HepG2 (cell line): ENCODE data around the gene PPA1. TPM values are rescaled to one million over a fixed set of nuclear protein-coding genes. Genes with fewer than 3 reads are reported as not detected.

ENCODE experiments used
- ATAC-seq: fragments of 200-7000 bp; cut with Tn5 transposase; 3 replicates; pipeline ENCODE4 v1.9.1; 2020; ENCODE audit warnings: mild to moderate bottlenecking, moderate library complexity
- BruUV-seq: library from RNA; stranded (reverse); fragments of 400-500 nt; replicated peaks from 2 replicates; lab custom pipeline; 2021; lab: Mats Ljungman, UMichigan
- CTCF ChIA-PET: fragments of 300-600 bp; formaldehyde crosslinking; extraction: SDS; loops from one replicate; lab custom pipeline; 2021; ENCODE audit warnings: low total read pairs, inconsistent platforms, low intra/inter-chr PET ratio; lab: Yijun Ruan, JAX
- POLR2A ChIA-PET: fragments of 350-600 bp; sonication (Branson Sonifier 250); formaldehyde crosslinking; loops from one replicate; lab custom pipeline; 2020; ENCODE audit warnings: antibody characterized with exemption, inconsistent platforms; lab: Yijun Ruan, JAX
- DNase-seq: peaks from one replicate; pipeline ENCODE4 v3.0.0-alpha.2; 2015; ENCODE audit warnings: low spot score
- FAIRE-seq: peaks from 3 replicates; lab custom pipeline; 2011; peaks lifted over from hg19 to GRCh38; lab: Jason Lieb, UNC
- H2AFZ ChIP-seq: one replicate; pipeline ENCODE4 v1.6.1; 2011; ENCODE audit warnings: low read length, inconsistent platforms
- H3K27ac ChIP-seq: fragments of 300-600 bp; 3 replicates; pipeline ENCODE4 v1.8.0; 2011; ENCODE audit warnings: mixed run types, mild to moderate bottlenecking, mixed read lengths, low read length, inconsistent platforms; ENCODE audit not compliant: insufficient read depth; ENCODE audit errors: extremely low read length
- H3K27me3 ChIP-seq, 2 experiments: fragments of 200-600 bp in 1 of 2; 2 replicates in 1 of 2; 3 replicates in 1 of 2; pipeline versions ENCODE4 v1.6.0 to v1.8.0; 2011; ENCODE audit warnings: low read length in 2 of 2, mild to moderate bottlenecking in 2 of 2, moderate library complexity in 2 of 2, inconsistent platforms in 1 of 2; ENCODE audit not compliant: insufficient read depth in 2 of 2, control insufficient read depth in 1 of 2
- H3K36me3 ChIP-seq, 2 experiments: fragments of 200-600 bp in 1 of 2; replicated peaks in 1 of 2; 2 replicates in 1 of 2; 3 replicates in 1 of 2; pipeline versions ENCODE4 v1.5.1 to v1.8.0; 2011; ENCODE audit warnings: low read length in 2 of 2, inconsistent platforms in 1 of 2; ENCODE audit not compliant: insufficient read depth in 2 of 2, control insufficient read depth in 1 of 2
- H3K4me1 ChIP-seq: 2 replicates; pipeline ENCODE4 v1.5.1; 2012; ENCODE audit warnings: low read length, inconsistent platforms; ENCODE audit not compliant: insufficient read depth
- H3K4me2 ChIP-seq: 2 replicates; pipeline ENCODE4 v1.6.0; 2011; ENCODE audit warnings: low read depth, low read length, inconsistent platforms
- H3K4me3 ChIP-seq, 3 experiments: fragments of 200-600 bp in 1 of 3; sonication (generic), shearing (Covaris generic) in 1 of 3; replicated peaks in 1 of 3; 2 replicates each; pipeline ENCODE4 v1.5.1; 2011 to 2016; ENCODE audit warnings: low read length in 3 of 3, inconsistent platforms in 2 of 3, low read depth in 2 of 3, mild to moderate bottlenecking in 2 of 3, control low read depth in 1 of 3, mixed read lengths in 1 of 3; ENCODE audit not compliant: insufficient read depth in 1 of 3
- H3K79me2 ChIP-seq: one replicate; pipeline ENCODE4 v1.6.1; 2011; ENCODE audit warnings: low read length, inconsistent platforms; ENCODE audit not compliant: insufficient read depth
- H3K9ac ChIP-seq: 2 replicates; pipeline ENCODE4 v1.6.0; 2011; ENCODE audit warnings: mild to moderate bottlenecking, low read depth, low read length, inconsistent platforms; ENCODE audit not compliant: insufficient read depth
- H3K9me3 ChIP-seq: 2 replicates; pipeline ENCODE4 v1.5.1; 2012; ENCODE audit warnings: mild to moderate bottlenecking, low read length
- H4K20me1 ChIP-seq: 2 replicates; pipeline ENCODE4 v1.6.0; 2011; ENCODE audit warnings: inconsistent platforms, mild to moderate bottlenecking, low read length, moderate library complexity; ENCODE audit not compliant: insufficient read depth
- ATF6 ChIP-seq: sonication (generic); formaldehyde crosslinking; conservative IDR thresholded peaks from 2 replicates; pipeline ENCODE4 v1.4.0; 2020; ENCODE audit warnings: missing genetic modification reagents
- ESRRA ChIP-seq: sonication (generic); formaldehyde crosslinking; IDR thresholded peaks from 2 replicates; pipeline ENCODE4 v1.5.1; 2020; ENCODE audit warnings: mild to moderate bottlenecking, low read depth, missing genetic modification reagents
- HOXA5 ChIP-seq: sonication (generic); formaldehyde crosslinking; IDR thresholded peaks from 2 replicates; pipeline ENCODE4 v1.4.0; 2020; ENCODE audit warnings: missing genetic modification reagents
- MED1 ChIP-seq: sonication (generic); formaldehyde crosslinking; IDR thresholded peaks from 2 replicates; pipeline ENCODE4 v1.4.0; 2020; ENCODE audit warnings: missing genetic modification reagents
- MEF2D ChIP-seq: sonication (generic); formaldehyde crosslinking; IDR thresholded peaks from 2 replicates; pipeline ENCODE4 v1.5.1; 2020; ENCODE audit warnings: mild to moderate bottlenecking, missing genetic modification reagents
- PRDM15 ChIP-seq: sonication (generic); formaldehyde crosslinking; IDR thresholded peaks from 2 replicates; pipeline ENCODE4 v1.4.0; 2020; ENCODE audit warnings: missing genetic modification reagents
- RFX3 ChIP-seq: IDR thresholded peaks from 2 replicates; pipeline ENCODE4 v1.6.1; 2016; ENCODE audit warnings: missing biosample characterization, missing genetic modification reagents
- ZNF160 ChIP-seq: sonication (generic); formaldehyde crosslinking; IDR thresholded peaks from 2 replicates; pipeline ENCODE4 v1.8.0; 2022; ENCODE audit warnings: mild to moderate bottlenecking, inconsistent platforms, missing genetic modification reagents
- ZNF225 ChIP-seq: sonication (generic); formaldehyde crosslinking; IDR thresholded peaks from 2 replicates; pipeline ENCODE4 v1.4.0; 2020; ENCODE audit warnings: mild to moderate bottlenecking, missing genetic modification reagents
- ZNF513 ChIP-seq: sonication (generic); formaldehyde crosslinking; conservative IDR thresholded peaks from 2 replicates; pipeline ENCODE4 v1.5.0; 2020; ENCODE audit warnings: missing genetic modification reagents
- ZNF549 ChIP-seq: sonication (generic); formaldehyde crosslinking; IDR thresholded peaks from 2 replicates; pipeline ENCODE4 v1.5.0; 2020; ENCODE audit warnings: missing genetic modification reagents
- ZNF839 ChIP-seq: sonication (generic); formaldehyde crosslinking; IDR thresholded peaks from 2 replicates; pipeline ENCODE4 v1.4.0; 2020; ENCODE audit warnings: missing genetic modification reagents, mild to moderate bottlenecking, borderline replicate concordance
- WGBS: methylation state at CpG from one replicate; pipeline ENCODE4 v1.1.6; 2017; ENCODE audit warnings: low lambda C conversion rate; 5-methylcytosine and 5-hydroxymethylcytosine counted together
- in situ Hi-C: cut with HindIII; loops from 2 replicates; pipeline ENCODE4 v1.10.0; 2017; ENCODE audit warnings: low pct_unique_long_range_greater_than_20kb; ENCODE audit not compliant: extremely low pct_ligation_motif_present
- intact Hi-C: fragments of 100-400 bp; cut with micrococcal nuclease; formaldehyde crosslinking; loops from one replicate; pipeline ENCODE4 v1.10.0; 2022; ENCODE audit not compliant: unreplicated experiment
- polyA plus RNA-seq, 8 experiments: library from polyadenylated mRNA; depleted of rRNA in 3 of 8; stranded (reverse) in 7 of 8; unstranded in 1 of 8; fragments of >200 nt; fragmentation: Illumina TruSeq in 4 of 8; extraction: Trizol in 4 of 8; gene quantifications; 2 replicates each; pipeline versions ENCODE4 v1.2.1 to v1.2.3, GENCODE V29; 2011 to 2016; ENCODE audit warnings: low read depth in 4 of 8, missing spikeins in 1 of 8, mixed read lengths in 1 of 8; ENCODE audit not compliant: insufficient read depth in 1 of 8
- total RNA-seq, 5 experiments: library from RNA; depleted of rRNA; stranded (reverse); fragments of >200 nt; fragmentation: Illumina TruSeq; extraction: Trizol; gene quantifications; 2 replicates each; pipeline ENCODE4 v1.2.3, GENCODE V29; 2016; ENCODE audit warnings: low read depth in 1 of 5

PPA1 gene
- total and polyA plus RNA-seq, 2 of the 13 experiments (the other 11 are each of a cell fraction or from before 2014, with no cell fraction given), result 136 to 250 TPM

- Histone ChIP-seq H3K4me1 (peaks cover 9% of the 10 kb centered on the region), H3K9me3 (no peaks in the 10 kb centered on the region), H4K20me1 (no peaks in the 10 kb centered on the region), H3K79me2 (no peaks in the 10 kb centered on the region), H2AFZ (no peak overlapping the region), H3K27me3 (no peaks in the 10 kb centered on the region; a peak in 1 of 5 replicates), H3K4me3 (no peak overlapping the region), H3K27ac (no peak overlapping the region), H3K9ac (no peak overlapping the region), H3K36me3 (no peaks in the 10 kb centered on the region), H3K4me2 (no peak overlapping the region)
- in situ Hi-C loops, result no loop called here
- ATAC-seq (no peak), FAIRE-seq (no peak), DNase-seq (no peak)
- CTCF ChIA-PET, result no interaction called here
- TF ChIP-seq HOXA5 (no peak), ZNF839 (CRISPR knock-in tag) (no peak), MED1 (CRISPR knock-in tag) (no peak), ESRRA (CRISPR knock-in tag) (no peak), ZNF160 (CRISPR knock-in tag) (no peak), ZNF549 (CRISPR knock-in tag) (no peak), MEF2D (no peak), ZNF513 (CRISPR knock-in tag) (no peak), RFX3 (CRISPR knock-in tag) (no peak), ATF6 (CRISPR knock-in tag) (no peak), PRDM15 (no peak), ZNF225 (no peak)
- intact Hi-C loops, result no loop called here
- BruUV-seq, result no TSS peak
- POLR2A ChIA-PET, result no interaction called here
- 62% methylated on average over 3 of the region's 3 CpGs for WGBS
Observed at GRCh38 chr10:70186571-70186970, 46.7 kb downstream of the PPA1 start.
